ENCODE results near the gene MAD2L2.

DNA sequence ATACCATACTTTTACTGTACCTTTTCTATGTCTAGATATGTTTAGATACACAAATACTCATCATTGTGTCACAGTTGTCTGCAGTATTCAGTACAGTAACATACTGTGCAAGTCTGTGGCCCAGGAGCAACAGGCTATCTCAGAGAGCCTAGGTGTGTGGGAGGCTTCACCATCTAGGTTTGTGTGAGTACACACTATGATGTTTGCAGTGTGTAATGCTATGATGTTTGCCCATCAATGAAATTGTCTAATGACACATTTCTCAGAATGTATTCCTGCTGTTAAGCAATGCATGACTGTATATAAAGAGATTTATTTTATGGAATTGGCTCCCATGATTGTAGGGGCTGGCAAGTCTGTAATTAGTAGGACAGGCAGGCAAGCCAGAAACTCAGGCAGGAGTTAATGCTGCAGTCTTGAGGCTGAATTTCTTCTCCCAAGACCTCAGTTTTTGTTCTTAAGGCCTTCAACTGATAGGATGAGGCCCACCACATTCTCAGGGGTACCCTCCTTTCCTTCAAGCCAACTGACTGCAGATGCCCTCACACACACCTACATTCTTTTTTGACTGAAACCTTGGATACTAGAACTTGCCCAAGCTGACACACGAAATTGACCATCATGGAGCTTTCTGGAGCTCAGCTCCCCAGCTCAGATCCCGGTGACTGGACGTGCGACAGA lies 47.3 kb upstream of the MAD2L2 start:
- TF ChIP-seq, protein P1, sequence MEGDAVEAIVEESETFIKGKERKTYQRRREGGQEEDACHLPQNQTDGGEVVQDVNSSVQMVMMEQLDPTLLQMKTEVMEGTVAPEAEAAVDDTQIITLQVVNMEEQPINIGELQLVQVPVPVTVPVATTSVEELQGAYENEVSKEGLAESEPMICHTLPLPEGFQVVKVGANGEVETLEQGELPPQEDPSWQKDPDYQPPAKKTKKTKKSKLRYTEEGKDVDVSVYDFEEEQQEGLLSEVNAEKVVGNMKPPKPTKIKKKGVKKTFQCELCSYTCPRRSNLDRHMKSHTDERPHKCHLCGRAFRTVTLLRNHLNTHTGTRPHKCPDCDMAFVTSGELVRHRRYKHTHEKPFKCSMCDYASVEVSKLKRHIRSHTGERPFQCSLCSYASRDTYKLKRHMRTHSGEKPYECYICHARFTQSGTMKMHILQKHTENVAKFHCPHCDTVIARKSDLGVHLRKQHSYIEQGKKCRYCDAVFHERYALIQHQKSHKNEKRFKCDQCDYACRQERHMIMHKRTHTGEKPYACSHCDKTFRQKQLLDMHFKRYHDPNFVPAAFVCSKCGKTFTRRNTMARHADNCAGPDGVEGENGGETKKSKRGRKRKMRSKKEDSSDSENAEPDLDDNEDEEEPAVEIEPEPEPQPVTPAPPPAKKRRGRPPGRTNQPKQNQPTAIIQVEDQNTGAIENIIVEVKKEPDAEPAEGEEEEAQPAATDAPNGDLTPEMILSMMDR (conservative IDR thresholded peaks at IDR 0.05 in 1 of 2, IDR thresholded peaks at IDR 0.05 in 1 of 2; ENCODE audit: low read depth in 1 of 2, low read length in 2 of 2) = no peak
- TF ChIP-seq EZH2 (IDR thresholded peaks at IDR 0.05; ENCODE audit: low read length, missing control alignments) = no peak

Measured in fibroblast of lung (primary cell).